Medulla oblongata (tissue), 1 donor: ENCODE measurements around the gene SLC5A12.
"Not testable (repeated sequence)": the region's sequence is repeated elsewhere in the genome, so short reads cannot be mapped to it uniquely, and the experiment has no call there.

Experiments
- DNase-seq: peaks from one replicate; pipeline ENCODE4 v3.0.0-alpha.2; 2015; ENCODE audit errors: extremely low spot score

SLC5A12 gene

GRCh38 chr11:26651916-26652315, 69.9 kb downstream of the SLC5A12 start:
- no peak for DNase-seq

- peak; percentile 80 for DNase-seq
Measured at GRCh38 chr11:26649884-26650283, 72.0 kb downstream of the SLC5A12 start.

- not testable (repeated sequence) for DNase-seq
Measured at GRCh38 chr11:26643314-26643713, 78.5 kb downstream of the SLC5A12 start.

DNA sequence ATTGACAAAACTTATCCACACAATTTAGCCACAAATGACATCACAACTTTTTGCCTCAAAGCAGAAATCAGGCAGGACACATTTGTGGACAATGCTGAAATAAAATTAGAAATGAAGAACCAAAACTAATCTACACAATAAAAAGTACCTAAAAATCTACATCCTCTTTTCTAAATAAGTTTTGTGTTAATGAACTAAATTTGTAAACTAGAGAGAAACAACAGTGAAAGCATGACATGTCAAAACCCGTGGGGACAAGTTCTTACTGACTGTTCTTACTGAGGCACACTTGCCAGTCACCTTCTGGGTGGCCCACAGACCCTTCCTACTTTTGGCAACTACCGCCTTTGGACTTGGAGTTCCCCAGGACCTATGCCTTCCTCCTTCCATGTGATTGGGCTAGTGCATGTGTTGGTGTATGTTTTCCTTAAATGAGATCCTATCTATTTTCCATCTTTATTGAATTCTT, 89.1 kb downstream of the SLC5A12 start:
- no peak for DNase-seq

DNA sequence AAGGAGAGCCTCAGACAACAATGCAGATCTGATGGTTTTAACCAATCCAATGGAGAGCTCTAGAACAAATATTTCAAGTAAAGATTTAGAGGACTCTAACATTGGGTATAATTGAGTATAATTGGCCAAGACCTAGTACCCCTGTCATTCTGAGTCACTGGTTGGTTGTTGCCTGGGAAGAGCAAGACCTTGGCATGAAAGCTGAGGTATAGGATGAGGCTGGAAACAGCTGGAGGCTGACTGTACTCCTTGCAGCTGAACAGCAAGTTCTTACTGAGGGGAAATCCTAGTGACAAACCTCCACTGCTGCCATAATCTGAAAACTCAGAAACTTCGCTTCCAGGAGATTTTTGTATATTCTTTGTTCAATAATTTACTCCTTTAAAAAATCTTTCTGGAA, 95.5 kb downstream of the SLC5A12 start:
- no peak for DNase-seq

- no peak for DNase-seq
Measured at GRCh38 chr11:26623076-26623659, 98.7 kb downstream of the SLC5A12 start.

DNA sequence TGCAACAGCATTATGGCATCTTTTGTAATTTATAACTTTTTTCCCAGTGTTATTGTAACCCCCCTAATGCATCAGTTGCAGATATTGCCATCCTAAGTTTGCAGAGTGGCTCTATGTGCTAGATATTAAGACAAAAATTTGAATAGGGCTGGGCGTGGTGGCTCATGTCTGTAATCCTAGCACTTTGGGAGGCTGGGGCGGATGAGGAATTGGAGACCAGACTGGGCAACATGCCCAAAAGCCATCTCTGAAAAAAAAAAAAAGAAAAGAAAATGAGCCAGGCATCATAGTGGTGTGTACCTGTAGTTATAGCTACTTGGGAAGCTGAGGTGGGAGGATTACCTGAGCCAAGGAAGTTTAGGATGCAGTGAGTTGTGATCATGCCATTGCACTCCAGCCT, 99.7 kb downstream of the SLC5A12 start:
- DNase-seq = no peak

GRCh38 chr11:26621132-26621531, 100.7 kb downstream of the SLC5A12 start:
- DNase-seq = no peak

- DNase-seq = no peak
Measured at GRCh38 chr11:26620282-26621045, 101.4 kb downstream of the SLC5A12 start.

DNA sequence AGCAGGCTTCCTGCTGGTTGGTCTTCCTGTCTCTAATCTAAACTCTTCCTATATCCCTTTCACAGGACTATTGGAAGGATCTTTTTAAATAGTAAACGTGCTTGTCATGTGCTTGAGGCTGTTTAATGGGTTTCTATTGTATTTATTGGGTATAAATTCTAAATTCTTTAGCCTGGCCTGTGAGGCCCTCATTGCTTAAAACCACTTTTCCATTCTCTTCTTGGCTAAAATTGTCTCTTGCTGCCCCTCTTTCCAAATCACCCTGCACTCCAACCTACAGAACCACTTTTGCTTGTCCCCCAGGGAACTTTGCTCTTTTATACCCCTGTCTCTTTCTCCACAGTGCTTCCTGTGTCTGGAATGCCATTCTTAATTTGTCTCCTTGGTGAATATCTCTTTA, 103.4 kb downstream of the SLC5A12 start:
- no peak for DNase-seq
